Neural progenitor cell (in vitro differentiated cells): ENCODE data around the gene TPCN2.

Source experiments
- EZH2 ChIP-seq: fragments of 200-600 bp; sonication (generic); IDR thresholded peaks from 2 replicates; pipeline ENCODE4 v1.6.1; 2017; ENCODE audit warnings: antibody characterized with exemption, mild to moderate bottlenecking, moderate library complexity
- EZH2phosphoT487 ChIP-seq: fragments of 200-600 bp; sonication (generic); IDR thresholded peaks from 2 replicates; pipeline ENCODE4 v1.6.1; 2017; ENCODE audit warnings: antibody characterized with exemption
- TF ChIP-seq, protein P1 (sequence below): fragments of 200-600 bp; sonication (generic); IDR thresholded peaks from 2 replicates; pipeline ENCODE4 v1.5.1; 2017; ENCODE audit warnings: antibody characterized with exemption, mild to moderate bottlenecking

DNA sequence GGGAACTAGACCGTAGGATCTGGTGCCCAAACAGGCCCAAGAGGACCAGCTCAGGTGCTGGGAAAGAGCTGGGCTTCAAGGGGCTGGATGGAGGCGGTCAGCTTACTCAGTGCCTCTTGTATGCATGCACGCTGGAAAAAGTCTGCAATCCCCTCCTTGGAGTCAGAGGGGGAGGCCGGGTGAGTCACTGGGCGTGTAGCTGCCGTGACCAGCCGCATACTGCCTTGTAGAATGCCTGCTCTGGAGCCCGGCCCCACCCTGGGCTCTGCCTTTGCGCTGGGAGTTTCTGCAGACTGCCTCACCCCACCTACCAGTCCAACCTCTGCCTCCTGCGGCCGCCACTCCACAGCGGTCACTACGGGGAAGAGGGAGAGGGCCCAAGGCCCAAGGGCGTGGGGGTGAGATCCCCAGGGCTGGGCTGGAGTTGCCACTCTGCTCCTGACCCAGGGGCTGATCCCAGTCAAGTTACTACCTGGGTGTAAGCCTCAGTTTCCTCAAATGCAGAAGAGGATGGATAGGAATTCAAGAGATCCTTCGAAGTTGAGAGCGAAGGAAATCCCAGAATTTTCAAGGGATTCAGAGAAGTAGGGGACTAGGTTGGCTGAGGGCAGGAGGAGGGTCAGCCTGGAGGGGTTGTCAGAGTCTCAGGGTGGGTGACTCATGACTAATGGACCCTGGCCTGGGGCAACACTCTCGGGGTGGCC, 39.8 kb upstream of the TPCN2 start:
- TF ChIP-seq EZH2phosphoT487 (no peak), EZH2 (no peak)
- TF ChIP-seq, protein P1, sequence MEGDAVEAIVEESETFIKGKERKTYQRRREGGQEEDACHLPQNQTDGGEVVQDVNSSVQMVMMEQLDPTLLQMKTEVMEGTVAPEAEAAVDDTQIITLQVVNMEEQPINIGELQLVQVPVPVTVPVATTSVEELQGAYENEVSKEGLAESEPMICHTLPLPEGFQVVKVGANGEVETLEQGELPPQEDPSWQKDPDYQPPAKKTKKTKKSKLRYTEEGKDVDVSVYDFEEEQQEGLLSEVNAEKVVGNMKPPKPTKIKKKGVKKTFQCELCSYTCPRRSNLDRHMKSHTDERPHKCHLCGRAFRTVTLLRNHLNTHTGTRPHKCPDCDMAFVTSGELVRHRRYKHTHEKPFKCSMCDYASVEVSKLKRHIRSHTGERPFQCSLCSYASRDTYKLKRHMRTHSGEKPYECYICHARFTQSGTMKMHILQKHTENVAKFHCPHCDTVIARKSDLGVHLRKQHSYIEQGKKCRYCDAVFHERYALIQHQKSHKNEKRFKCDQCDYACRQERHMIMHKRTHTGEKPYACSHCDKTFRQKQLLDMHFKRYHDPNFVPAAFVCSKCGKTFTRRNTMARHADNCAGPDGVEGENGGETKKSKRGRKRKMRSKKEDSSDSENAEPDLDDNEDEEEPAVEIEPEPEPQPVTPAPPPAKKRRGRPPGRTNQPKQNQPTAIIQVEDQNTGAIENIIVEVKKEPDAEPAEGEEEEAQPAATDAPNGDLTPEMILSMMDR = no peak
